Loucy (cell line): ENCODE data around the gene PRKACB.

ENCODE experiments used
- H2AFZ ChIP-seq: fragments of 200-600 bp; sonication (generic); 2 replicates; pipeline ENCODE4 v1.6.0; 2016; ENCODE audit warnings: antibody characterized with exemption, mild to moderate bottlenecking, low read length, moderate library complexity
- H3F3A ChIP-seq: fragments of 200-600 bp; 2 replicates; pipeline ENCODE4 v1.6.0; 2016; ENCODE audit warnings: antibody characterized with exemption, low read depth, mild to moderate bottlenecking
- H3K27me3 ChIP-seq: fragments of 200-600 bp; sonication (generic); 2 replicates; pipeline ENCODE4 v1.6.1; 2014; ENCODE audit warnings: low read length, mild to moderate bottlenecking; ENCODE audit not compliant: insufficient read depth, poor library complexity, severe bottlenecking
- H3K36me3 ChIP-seq: fragments of 200-600 bp; sonication (generic); 2 replicates; pipeline ENCODE4 v1.6.1; 2016; ENCODE audit warnings: low read length; ENCODE audit not compliant: insufficient read depth
- H3K4me1 ChIP-seq: fragments of 200-600 bp; sonication (generic); 2 replicates; pipeline ENCODE4 v1.5.1; 2014; ENCODE audit warnings: low read length, mild to moderate bottlenecking; ENCODE audit not compliant: insufficient read depth, poor library complexity, severe bottlenecking
- H3K4me2 ChIP-seq: fragments of 200-600 bp; sonication (generic); 2 replicates; pipeline ENCODE4 v1.6.0; 2014; ENCODE audit warnings: antibody characterized with exemption, low read length, low read depth, mild to moderate bottlenecking; ENCODE audit not compliant: poor library complexity, severe bottlenecking
- H3K4me3 ChIP-seq: fragments of 200-600 bp; sonication (generic); 2 replicates; pipeline ENCODE4 v1.5.1; 2014; ENCODE audit warnings: low read length, mild to moderate bottlenecking, mixed read lengths; ENCODE audit not compliant: poor library complexity, severe bottlenecking
- H3K79me2 ChIP-seq: fragments of 200-600 bp; sonication (generic); 2 replicates; pipeline ENCODE4 v1.6.1; 2014; ENCODE audit warnings: low read length; ENCODE audit not compliant: insufficient read depth
- H3K9ac ChIP-seq: fragments of 200-600 bp; sonication (generic); 2 replicates; pipeline ENCODE4 v1.6.0; 2014; ENCODE audit warnings: mild to moderate bottlenecking, low read depth, low read length, moderate library complexity; ENCODE audit not compliant: poor library complexity, severe bottlenecking
- H3K9me2 ChIP-seq: fragments of 200-600 bp; sonication (generic); replicated peaks from 2 replicates; pipeline ENCODE4 v1.6.1; 2016; ENCODE audit warnings: low read depth, low read length, mixed read lengths
- H3K9me3 ChIP-seq: fragments of 200-600 bp; sonication (generic); 2 replicates; pipeline ENCODE4 v1.6.1; 2014; ENCODE audit warnings: mild to moderate bottlenecking, antibody characterized with exemption, low read length, low read depth; ENCODE audit not compliant: insufficient read depth
- H4K20me1 ChIP-seq: fragments of 200-600 bp; sonication (generic); 2 replicates; pipeline ENCODE4 v1.6.0; 2014; ENCODE audit warnings: antibody characterized with exemption, low read length, mild to moderate bottlenecking; ENCODE audit not compliant: insufficient read depth, poor library complexity, severe bottlenecking
- EZH2phosphoT487 ChIP-seq: fragments of 200-600 bp; IDR thresholded peaks from 2 replicates; pipeline ENCODE4 v1.6.1; 2018; ENCODE audit warnings: antibody characterized with exemption, mild to moderate bottlenecking, moderate library complexity, borderline replicate concordance
- TF ChIP-seq, protein P1 (sequence below): fragments of 200-600 bp; sonication (generic); conservative IDR thresholded peaks from 2 replicates; pipeline ENCODE4 v1.5.1; 2014; ENCODE audit warnings: mild to moderate bottlenecking, antibody characterized with exemption, low read length

PRKACB gene

DNA sequence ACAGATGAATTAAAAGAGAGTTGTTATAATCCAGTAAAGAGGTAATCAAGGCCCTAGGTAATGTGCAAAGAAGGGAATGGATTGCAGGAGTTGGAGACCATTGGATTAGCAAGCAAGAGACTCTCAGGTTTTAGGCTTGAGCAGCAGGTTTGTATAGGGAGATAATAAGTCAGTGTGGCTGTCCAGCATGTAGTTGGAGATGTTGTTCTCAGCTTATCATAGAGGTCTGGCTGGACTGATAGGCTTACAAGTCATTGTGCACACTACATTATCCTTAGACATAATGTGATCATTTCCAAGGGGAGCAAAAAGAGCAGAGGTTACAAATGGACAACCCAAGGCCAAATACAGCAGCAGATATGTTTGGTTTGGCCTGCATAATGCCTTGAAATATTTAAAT is 111.5 kb downstream of the PRKACB start:
- no peak for TF ChIP-seq EZH2phosphoT487
- TF ChIP-seq, protein P1, sequence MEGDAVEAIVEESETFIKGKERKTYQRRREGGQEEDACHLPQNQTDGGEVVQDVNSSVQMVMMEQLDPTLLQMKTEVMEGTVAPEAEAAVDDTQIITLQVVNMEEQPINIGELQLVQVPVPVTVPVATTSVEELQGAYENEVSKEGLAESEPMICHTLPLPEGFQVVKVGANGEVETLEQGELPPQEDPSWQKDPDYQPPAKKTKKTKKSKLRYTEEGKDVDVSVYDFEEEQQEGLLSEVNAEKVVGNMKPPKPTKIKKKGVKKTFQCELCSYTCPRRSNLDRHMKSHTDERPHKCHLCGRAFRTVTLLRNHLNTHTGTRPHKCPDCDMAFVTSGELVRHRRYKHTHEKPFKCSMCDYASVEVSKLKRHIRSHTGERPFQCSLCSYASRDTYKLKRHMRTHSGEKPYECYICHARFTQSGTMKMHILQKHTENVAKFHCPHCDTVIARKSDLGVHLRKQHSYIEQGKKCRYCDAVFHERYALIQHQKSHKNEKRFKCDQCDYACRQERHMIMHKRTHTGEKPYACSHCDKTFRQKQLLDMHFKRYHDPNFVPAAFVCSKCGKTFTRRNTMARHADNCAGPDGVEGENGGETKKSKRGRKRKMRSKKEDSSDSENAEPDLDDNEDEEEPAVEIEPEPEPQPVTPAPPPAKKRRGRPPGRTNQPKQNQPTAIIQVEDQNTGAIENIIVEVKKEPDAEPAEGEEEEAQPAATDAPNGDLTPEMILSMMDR: no peak
- H3K9me3 ChIP-seq: peaks cover under 1% of the 10 kb centered on the region; the same call in 1 of the 2 replicates

DNA sequence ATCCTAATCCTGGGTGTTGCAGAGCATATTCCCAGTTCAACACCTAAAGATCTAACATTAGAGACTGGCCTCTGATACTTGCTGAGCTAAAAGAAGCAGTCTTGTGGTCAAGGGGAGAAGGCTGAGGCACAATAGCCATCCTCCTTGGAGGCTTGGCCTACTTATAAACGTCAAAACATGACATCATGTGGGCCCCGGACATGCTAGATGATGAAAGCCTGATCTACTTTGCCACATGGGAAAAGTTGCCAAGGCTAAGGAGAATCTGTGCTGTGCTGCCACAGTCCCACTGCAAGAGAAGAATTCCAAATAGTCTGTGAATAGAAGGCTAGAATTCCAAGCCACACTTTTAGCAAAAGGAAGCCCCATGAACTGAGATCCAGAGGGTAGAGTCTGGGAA is 113.5 kb downstream of the PRKACB start:
- H3K27me3 ChIP-seq: no peaks in the 10 kb centered on the region
- no peaks in the 10 kb centered on the region for H3F3A ChIP-seq
- no peaks in the 10 kb centered on the region for H3K4me1 ChIP-seq
- no peaks in the 10 kb centered on the region for H3K36me3 ChIP-seq
- no peaks in the 10 kb centered on the region for H3K79me2 ChIP-seq
- H3K9ac ChIP-seq: no peak overlapping the region
- no peaks in the 10 kb centered on the region for H3K9me2 ChIP-seq
- no peak overlapping the region for H3K4me2 ChIP-seq
- H4K20me1 ChIP-seq: no peaks in the 10 kb centered on the region
- TF ChIP-seq, protein P1: no peak
- no peak for TF ChIP-seq EZH2phosphoT487
- no peak overlapping the region for H3K4me3 ChIP-seq
- H2AFZ ChIP-seq: no peak overlapping the region
- no peaks in the 10 kb centered on the region for H3K9me3 ChIP-seq

More for the DNA sequence above, 111.5 kb downstream of the PRKACB start:
- no peaks in the 10 kb centered on the region for H3K79me2 ChIP-seq
- no peak overlapping the region for H3K4me3 ChIP-seq
- H4K20me1 ChIP-seq: no peaks in the 10 kb centered on the region
- no peaks in the 10 kb centered on the region for H3K36me3 ChIP-seq
- no peaks in the 10 kb centered on the region for H3K9me2 ChIP-seq
- no peaks in the 10 kb centered on the region for H3K4me1 ChIP-seq
- no peak overlapping the region for H3K9ac ChIP-seq
- H3K4me2 ChIP-seq: no peak overlapping the region
- no peak overlapping the region for H2AFZ ChIP-seq
- no peaks in the 10 kb centered on the region for H3F3A ChIP-seq
- no peaks in the 10 kb centered on the region for H3K27me3 ChIP-seq

DNA sequence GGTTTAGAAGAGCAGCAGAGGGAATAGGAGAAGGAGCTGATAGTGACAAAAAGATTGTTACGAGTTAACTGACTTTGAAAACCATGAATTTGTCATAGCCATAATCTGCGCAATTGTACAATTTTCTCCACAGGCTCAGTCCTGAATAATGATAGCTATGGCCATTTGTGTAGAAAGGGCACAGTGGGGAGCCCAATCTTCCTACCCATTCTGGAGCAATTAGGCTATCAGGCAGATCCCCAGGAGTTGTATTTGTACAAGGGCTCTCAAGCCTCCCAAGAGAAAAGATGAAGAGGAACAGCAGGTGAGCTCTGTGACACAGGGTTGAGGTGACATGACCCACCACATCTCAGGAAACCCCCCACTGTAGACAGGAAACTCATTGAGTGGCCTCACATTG is 115.3 kb downstream of the PRKACB start:
- Histone ChIP-seq H2AFZ (no peak overlapping the region), H3K36me3 (no peaks in the 10 kb centered on the region), H3K9me2 (no peaks in the 10 kb centered on the region), H4K20me1 (no peaks in the 10 kb centered on the region), H3K4me1 (no peaks in the 10 kb centered on the region), H3K79me2 (no peaks in the 10 kb centered on the region), H3K4me2 (no peak overlapping the region), H3F3A (no peaks in the 10 kb centered on the region), H3K9me3 (no peaks in the 10 kb centered on the region), H3K27me3 (no peaks in the 10 kb centered on the region), H3K4me3 (no peak overlapping the region), H3K9ac (no peak overlapping the region)
- TF ChIP-seq EZH2phosphoT487: no peak
- TF ChIP-seq, protein P1: no peak
